Peyer's patch (tissue), 4 donors: ENCODE results near the gene ASCL2.

Experiments
- POLR2A ChIP-seq, 2 donors: fragments of 450-650 bp; IDR thresholded peaks; one replicate each; pipeline ENCODE4 v1.5.1; 2017; ENCODE audit warnings: antibody characterized with exemption in 2 of 2, mild to moderate bottlenecking in 2 of 2, moderate library complexity in 2 of 2
- TF ChIP-seq, protein P1 (sequence below), 6 experiments: fragments of 450-650 bp in 4 of 6; fragments of 200-600 bp in 2 of 6; sonication (generic) in 1 of 6; IDR thresholded peaks; one replicate each; pipeline ENCODE4 v1.5.1; 2017 to 2019; ENCODE audit warnings: antibody characterized with exemption in 6 of 6, mild to moderate bottlenecking in 3 of 6, moderate library complexity in 1 of 6

GRCh38 chr11:2250041-2250440 lies 20.3 kb downstream of the ASCL2 start:
- TF ChIP-seq POLR2A (IDR thresholded peaks at IDR 0.05): no peak
- TF ChIP-seq, protein P1, sequence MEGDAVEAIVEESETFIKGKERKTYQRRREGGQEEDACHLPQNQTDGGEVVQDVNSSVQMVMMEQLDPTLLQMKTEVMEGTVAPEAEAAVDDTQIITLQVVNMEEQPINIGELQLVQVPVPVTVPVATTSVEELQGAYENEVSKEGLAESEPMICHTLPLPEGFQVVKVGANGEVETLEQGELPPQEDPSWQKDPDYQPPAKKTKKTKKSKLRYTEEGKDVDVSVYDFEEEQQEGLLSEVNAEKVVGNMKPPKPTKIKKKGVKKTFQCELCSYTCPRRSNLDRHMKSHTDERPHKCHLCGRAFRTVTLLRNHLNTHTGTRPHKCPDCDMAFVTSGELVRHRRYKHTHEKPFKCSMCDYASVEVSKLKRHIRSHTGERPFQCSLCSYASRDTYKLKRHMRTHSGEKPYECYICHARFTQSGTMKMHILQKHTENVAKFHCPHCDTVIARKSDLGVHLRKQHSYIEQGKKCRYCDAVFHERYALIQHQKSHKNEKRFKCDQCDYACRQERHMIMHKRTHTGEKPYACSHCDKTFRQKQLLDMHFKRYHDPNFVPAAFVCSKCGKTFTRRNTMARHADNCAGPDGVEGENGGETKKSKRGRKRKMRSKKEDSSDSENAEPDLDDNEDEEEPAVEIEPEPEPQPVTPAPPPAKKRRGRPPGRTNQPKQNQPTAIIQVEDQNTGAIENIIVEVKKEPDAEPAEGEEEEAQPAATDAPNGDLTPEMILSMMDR (IDR thresholded peaks at IDR 0.05): no peak
